Liver (tissue), 9 donors: ENCODE results near the gene FGD5. TPM values are rescaled to one million over a fixed set of nuclear protein-coding genes. Genes with fewer than 3 reads are reported as not detected.

Source experiments
- DNase-seq: peaks from one replicate; pipeline ENCODE4 v3.0.0-alpha.2; 2017; ENCODE audit warnings: low spot score
- H3K27ac ChIP-seq, 2 donors: one replicate each; pipeline ENCODE4 v1.7.0; 2013; ENCODE audit warnings: inconsistent platforms in 2 of 2, low read length in 2 of 2, control low read depth in 1 of 2, low read depth in 1 of 2, mild to moderate bottlenecking in 1 of 2
- H3K27me3 ChIP-seq, 4 donors: one replicate each; pipeline versions ENCODE4 v1.6.1 to v1.7.0; 2013; ENCODE audit warnings: low read length in 3 of 4, inconsistent platforms in 1 of 4, mild to moderate bottlenecking in 1 of 4, moderate library complexity in 1 of 4; ENCODE audit not compliant: control insufficient read depth in 4 of 4, insufficient read depth in 4 of 4
- H3K36me3 ChIP-seq, 4 donors: one replicate each; pipeline versions ENCODE4 v1.6.1 to v1.7.0; 2013; ENCODE audit warnings: low read length in 3 of 4, mild to moderate bottlenecking in 3 of 4, low read depth in 1 of 4, moderate library complexity in 1 of 4; ENCODE audit not compliant: control insufficient read depth in 4 of 4, insufficient read depth in 3 of 4
- H3K4me1 ChIP-seq, 4 donors: one replicate each; pipeline versions ENCODE4 v1.6.1 to v1.7.0; 2013; ENCODE audit warnings: low read length in 3 of 4, mild to moderate bottlenecking in 3 of 4, moderate library complexity in 1 of 4; ENCODE audit not compliant: control insufficient read depth in 4 of 4, insufficient read depth in 4 of 4
- H3K4me3 ChIP-seq, 3 donors: one replicate each; pipeline versions ENCODE4 v1.6.1 to v1.7.0; 2013; ENCODE audit warnings: low read length in 3 of 3, control low read depth in 1 of 3, low read depth in 1 of 3, mild to moderate bottlenecking in 1 of 3
- H3K9ac ChIP-seq, 2 donors: one replicate each; pipeline ENCODE4 v1.7.0; 2013; ENCODE audit warnings: low read length in 2 of 2, mild to moderate bottlenecking in 2 of 2, moderate library complexity in 2 of 2, control low read depth in 1 of 2, low read depth in 1 of 2
- H3K9me3 ChIP-seq, 4 donors: one replicate each; pipeline versions ENCODE4 v1.6.1 to v1.7.0; 2013; ENCODE audit warnings: low read length in 3 of 4; ENCODE audit not compliant: control insufficient read depth in 4 of 4
- ATF3 ChIP-seq: IDR thresholded peaks from 2 replicates; pipeline ENCODE4 v1.6.1; 2016; ENCODE audit warnings: antibody characterized with exemption
- CTCF ChIP-seq: fragments of 150-350 bp; IDR thresholded peaks from 2 replicates; pipeline ENCODE4 v1.5.1; 2017; ENCODE audit warnings: improper control_type of control experiment, low read depth, low read length; ENCODE audit not compliant: missing input control
- EGR1 ChIP-seq, 2 donors: IDR thresholded peaks; 2 replicates each; pipeline ENCODE4 v1.6.1; 2016 to 2018; ENCODE audit warnings: antibody characterized with exemption in 2 of 2, low read depth in 2 of 2
- FOXA1 ChIP-seq: IDR thresholded peaks from 2 replicates; pipeline ENCODE4 v1.6.1; 2016; ENCODE audit warnings: antibody characterized with exemption
- GABPA ChIP-seq, 2 donors: IDR thresholded peaks in 1 of 2; conservative IDR thresholded peaks in 1 of 2; 2 replicates each; pipeline ENCODE4 v1.6.1; 2016; ENCODE audit warnings: antibody characterized with exemption in 2 of 2, mild to moderate bottlenecking in 1 of 2, moderate library complexity in 1 of 2
- HNF4A ChIP-seq, 2 donors: conservative IDR thresholded peaks; 2 replicates each; pipeline ENCODE4 v1.6.1; 2016; ENCODE audit warnings: antibody characterized with exemption in 2 of 2, mild to moderate bottlenecking in 2 of 2
- HNF4G ChIP-seq: IDR thresholded peaks from 2 replicates; pipeline ENCODE4 v1.6.1; 2016; ENCODE audit warnings: antibody characterized with exemption
- JUND ChIP-seq, 2 donors: IDR thresholded peaks; 2 replicates each; pipeline ENCODE4 v1.6.1; 2016; ENCODE audit warnings: antibody characterized with exemption in 2 of 2
- RAD21 ChIP-seq, 2 donors: IDR thresholded peaks; 2 replicates each; pipeline ENCODE4 v1.6.1; 2016; ENCODE audit warnings: antibody characterized with exemption in 2 of 2, mild to moderate bottlenecking in 2 of 2
- REST ChIP-seq: IDR thresholded peaks from 2 replicates; pipeline ENCODE4 v1.6.1; 2016; ENCODE audit warnings: antibody characterized with exemption, mild to moderate bottlenecking
- RXRA ChIP-seq, 2 donors: IDR thresholded peaks; 2 replicates each; pipeline ENCODE4 v1.6.1; 2017 to 2018; ENCODE audit warnings: antibody characterized with exemption in 2 of 2, mild to moderate bottlenecking in 1 of 2
- SP1 ChIP-seq: IDR thresholded peaks from 2 replicates; pipeline ENCODE4 v1.6.1; 2018; ENCODE audit warnings: antibody characterized with exemption, mild to moderate bottlenecking
- TAF1 ChIP-seq: conservative IDR thresholded peaks from 2 replicates; pipeline ENCODE4 v1.6.1; 2016; ENCODE audit warnings: antibody characterized with exemption, mild to moderate bottlenecking
- YY1 ChIP-seq: IDR thresholded peaks from 2 replicates; pipeline ENCODE4 v1.6.1; 2016; ENCODE audit warnings: antibody characterized with exemption, mild to moderate bottlenecking
- WGBS: extraction: QIAGEN DNeasy Blood & Tissue Kit; methylation state at CpG from one replicate; pipeline ENCODE4 v1.1.7; 2013; 5-methylcytosine and 5-hydroxymethylcytosine counted together
- polyA plus RNA-seq, 2 donors: library from polyadenylated mRNA; stranded (reverse) in 1 of 2; unstranded in 1 of 2; fragments of 200-250 nt in 1 of 2; fragments of >200 nt in 1 of 2; fragmentation: Nextera tagmentation in 1 of 2; extraction: Ambion mirVana in 1 of 2; gene quantifications; one replicate each; pipeline versions ENCODE4 v1.2.1 to v1.2.3, GENCODE V29; 2013 to 2015
- total RNA-seq, 2 donors: library from RNA; depleted of rRNA; stranded (reverse); fragments of >200 nt; gene quantifications; one replicate each; pipeline ENCODE4 v1.2.3, GENCODE V29; 2014
- TF ChIP-seq, protein P1 (sequence below): IDR thresholded peaks from 2 replicates; pipeline ENCODE4 v1.6.1; 2016; ENCODE audit warnings: antibody characterized with exemption
- donor health status: healthy.
- donor health status: healthy.
- donor health status: healthy.
- donor health status: healthy.
- donor health status: healthy.

FGD5 gene
- total and polyA plus RNA-seq, 4 donors, result 2.0 to 6.3 (median 3.1) TPM

DNA sequence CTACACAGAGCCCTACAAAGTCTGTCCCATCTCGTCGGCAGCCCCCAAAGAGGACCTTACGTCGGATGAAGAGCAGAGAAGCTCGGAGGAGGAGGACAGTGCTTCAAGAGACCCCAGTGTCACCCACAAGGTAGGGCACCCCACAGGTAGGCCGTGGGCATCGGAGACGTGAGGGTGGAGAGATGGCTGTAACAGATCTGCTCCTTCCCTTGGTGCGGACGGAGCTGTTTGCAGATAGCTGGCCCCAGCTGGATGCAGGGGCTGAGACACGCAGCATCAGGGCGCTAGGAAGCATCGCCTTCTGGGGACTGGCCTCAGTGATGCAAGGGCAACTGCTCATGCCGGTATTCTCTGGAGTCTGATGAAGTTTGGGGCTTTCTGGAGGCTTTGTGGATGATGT is 45.4 kb downstream of the FGD5 start:
- Histone ChIP-seq H3K4me3 (no peak overlapping the region), H3K27ac (no peak overlapping the region), H3K36me3 (no peaks in the 10 kb centered on the region), H3K4me1 (peaks cover 0 to 10% (median 5%) of the 10 kb centered on the region in 4 donors), H3K27me3 (no peaks in the 10 kb centered on the region), H3K9ac (no peak overlapping the region), H3K9me3 (no peaks in the 10 kb centered on the region)
- 93% methylated on average over 14 of the region's 14 CpGs for WGBS
- no peak for DNase-seq
- TF ChIP-seq GABPA (IDR thresholded peaks at IDR 0.05 in 1 of 2, conservative IDR thresholded peaks at IDR 0.05 in 1 of 2) (no peak), ATF3 (no peak), TAF1 (no peak), HNF4G (no peak)

DNA sequence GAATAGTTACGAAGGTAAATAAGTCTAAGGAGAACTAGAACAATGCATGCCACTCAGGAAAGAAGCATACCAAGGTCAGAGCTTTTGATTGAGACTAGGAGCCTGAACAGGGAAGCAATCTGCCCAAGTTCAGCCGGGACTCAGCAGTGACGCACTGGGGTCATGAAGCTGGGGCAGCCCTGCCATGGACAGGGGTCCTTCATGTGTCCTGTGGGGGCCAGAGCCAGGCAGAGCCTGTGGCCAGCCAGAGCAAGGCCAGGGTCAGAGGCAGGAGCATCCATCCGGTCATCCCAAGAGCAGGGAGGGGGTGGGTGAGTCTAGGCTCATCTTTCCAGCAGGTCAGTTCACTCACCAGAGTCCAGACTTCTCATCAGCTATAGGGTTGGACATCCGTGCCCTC is 47.9 kb downstream of the FGD5 start:
- Histone ChIP-seq H3K9me3 (no peaks in the 10 kb centered on the region), H3K9ac (no peak overlapping the region), H3K36me3 (no peaks in the 10 kb centered on the region), H3K4me1 (peaks cover 0 to 5% (median under 1%) of the 10 kb centered on the region in 4 donors), H3K27me3 (no peaks in the 10 kb centered on the region), H3K27ac (no peak overlapping the region), H3K4me3 (no peak overlapping the region)
- TF ChIP-seq FOXA1 (no peak), YY1 (no peak), CTCF (no peak), REST (no peak), RXRA (IDR thresholded peaks at IDR 0.05) (no peak), TAF1 (no peak)
- TF ChIP-seq, protein P1, sequence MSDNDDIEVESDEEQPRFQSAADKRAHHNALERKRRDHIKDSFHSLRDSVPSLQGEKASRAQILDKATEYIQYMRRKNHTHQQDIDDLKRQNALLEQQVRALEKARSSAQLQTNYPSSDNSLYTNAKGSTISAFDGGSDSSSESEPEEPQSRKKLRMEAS, result no peak
- no peak for DNase-seq
- WGBS, result 84% methylated on average over 5 of the region's 5 CpGs

DNA sequence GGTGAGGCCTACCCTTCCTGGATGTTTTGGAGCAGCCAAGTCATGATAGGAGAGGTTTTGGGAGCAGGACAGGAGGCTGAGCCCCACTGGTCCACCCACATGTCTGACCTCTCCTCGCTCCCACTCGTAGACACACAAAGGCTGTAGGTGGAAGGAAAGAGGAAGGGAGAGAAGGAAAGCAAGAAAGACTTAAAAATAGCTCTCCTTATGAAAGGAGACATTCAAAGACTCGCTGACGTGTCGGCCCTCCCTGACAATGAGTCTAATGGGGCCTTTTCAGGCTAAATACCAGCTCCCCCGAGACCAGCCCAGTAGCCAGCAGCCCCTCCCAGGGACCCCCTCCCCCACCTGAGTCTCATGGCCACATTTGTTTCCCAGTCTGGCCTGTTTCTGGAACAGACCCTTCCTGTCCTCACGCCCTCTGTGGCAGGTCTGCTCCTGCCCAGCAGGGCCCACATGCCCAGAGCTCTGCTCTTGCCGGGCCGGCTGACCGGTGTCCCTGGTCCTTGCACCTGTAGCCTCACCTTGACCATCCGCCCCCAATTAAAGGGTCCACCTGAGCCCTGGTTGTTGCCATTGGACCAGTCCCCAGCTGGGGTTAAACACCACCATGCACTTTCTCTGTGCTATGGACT is 49.3 kb downstream of the FGD5 start:
- Histone ChIP-seq H3K36me3 (no peaks in the 10 kb centered on the region), H3K9me3 (no peaks in the 10 kb centered on the region), H3K9ac (no peak overlapping the region), H3K27ac (no peak overlapping the region), H3K4me1 (no peaks in the 10 kb centered on the region), H3K4me3 (no peak overlapping the region), H3K27me3 (no peaks in the 10 kb centered on the region)
- 93% methylated on average over 11 of the region's 11 CpGs for WGBS
- no peak for DNase-seq
- TF ChIP-seq, protein P1, result no peak
- TF ChIP-seq TAF1, result no peak
- no peak for TF ChIP-seq GABPA (IDR thresholded peaks at IDR 0.05 in 1 of 2, conservative IDR thresholded peaks at IDR 0.05 in 1 of 2)
- TF ChIP-seq YY1, result no peak
- TF ChIP-seq ATF3, result no peak
- no peak for TF ChIP-seq EGR1 (IDR thresholded peaks at IDR 0.05; ENCODE audit: low read depth in 2 of 2)
- TF ChIP-seq FOXA1, result no peak
- TF ChIP-seq RAD21 (IDR thresholded peaks at IDR 0.05), result no peak
- no peak for TF ChIP-seq HNF4A (conservative IDR thresholded peaks at IDR 0.05)
- no peak for TF ChIP-seq REST
- TF ChIP-seq JUND (IDR thresholded peaks at IDR 0.05), result no peak
- no peak for TF ChIP-seq HNF4G
- TF ChIP-seq SP1, result no peak
